Kidney (tissue), 14 donors: Measurements from ENCODE around the gene RGS13. TPM values are rescaled to one million over a fixed set of nuclear protein-coding genes. Genes with fewer than 3 reads are reported as not detected.

ENCODE experiments used
- DNase-seq, 5 donors: peaks; one replicate each; pipeline ENCODE4 v3.0.0-alpha.2; 2013 to 2020
- FAIRE-seq: peaks from 2 replicates; lab custom pipeline; 2012; peaks lifted over from hg19 to GRCh38; lab: Jason Lieb, UNC
- H3K27ac ChIP-seq, 2 donors: one replicate each; pipeline ENCODE4 v1.7.0; 2013; ENCODE audit warnings: low read depth in 2 of 2, low read length in 2 of 2, inconsistent platforms in 1 of 2
- H3K27me3 ChIP-seq: one replicate; pipeline ENCODE4 v1.7.1; 2013; ENCODE audit warnings: low read length, inconsistent platforms; ENCODE audit not compliant: control insufficient read depth, insufficient read depth
- H3K36me3 ChIP-seq, 3 donors: one replicate each; pipeline versions ENCODE4 v1.7.0 to v1.7.1; 2013; ENCODE audit warnings: low read length in 3 of 3, control low read depth in 1 of 3, inconsistent platforms in 1 of 3; ENCODE audit not compliant: insufficient read depth in 3 of 3, control insufficient read depth in 2 of 3
- H3K4me1 ChIP-seq, 3 donors: one replicate each; pipeline versions ENCODE4 v1.7.0 to v1.7.1; 2013; ENCODE audit warnings: low read length in 3 of 3, inconsistent platforms in 1 of 3, low read depth in 1 of 3; ENCODE audit not compliant: control insufficient read depth in 2 of 3, insufficient read depth in 2 of 3
- H3K4me3 ChIP-seq, 3 donors: one replicate each; pipeline versions ENCODE4 v1.7.0 to v1.8.1; 2013; ENCODE audit warnings: low read length in 3 of 3, control low read depth in 1 of 3, inconsistent platforms in 1 of 3
- H3K9ac ChIP-seq, 3 donors: one replicate each; pipeline versions ENCODE4 v1.7.0 to v1.7.1; 2013; ENCODE audit warnings: low read length in 3 of 3, control low read depth in 1 of 3, inconsistent platforms in 1 of 3
- H3K9me3 ChIP-seq, 3 donors: one replicate each; pipeline versions ENCODE4 v1.7.0 to v1.7.1; 2013; ENCODE audit warnings: low read length in 3 of 3, control low read depth in 1 of 3, inconsistent platforms in 1 of 3; ENCODE audit not compliant: control insufficient read depth in 2 of 3, insufficient read depth in 1 of 3
- CTCF ChIP-seq: IDR thresholded peaks from 3 replicates; pipeline ENCODE4 v1.5.1; 2012; ENCODE audit warnings: mild to moderate bottlenecking, moderate library complexity, borderline replicate concordance; ENCODE audit not compliant: insufficient read depth; ENCODE audit errors: extremely low read depth
- intact Hi-C: fragments of 100-400 bp; cut with DNase I; formaldehyde crosslinking; loops from one replicate; pipeline ENCODE4 v1.11.1; 2022
- polyA plus RNA-seq: library from polyadenylated mRNA; stranded (reverse); fragments of 350-450 nt; fragmentation: Illumina TruSeq; extraction: RNeasy Lipid Tissue Mini Kit (QIAGEN cat#74804); gene quantifications from one replicate; pipeline ENCODE4 v1.2.3, GENCODE V29; 2014; ENCODE audit warnings: low read depth, low replicate concordance; ENCODE audit not compliant: insufficient read depth
- total RNA-seq: library from RNA; stranded (reverse); fragmentation: NEBNext Ultra II Directional; extraction: Animal tissue kit (Norgen Biotek cat#: 25700); gene quantifications from one replicate; pipeline ENCODE4 v1.2.1, GENCODE V29; 2021
- donor health status: control.
- donor health status: control.
- donor health status: control.
- donor health status: control.
- donor health status: control.
- donor health status: DM: yes; HTN: yes; CAD: no.
- donor health status: Normal renal cell carcinoma (clear cell type).

RGS13 gene
- total and polyA plus RNA-seq, 2 donors from 2014 or later: 2.1 TPM; not detected in 1

- H3K27ac ChIP-seq: no peak overlapping the region
Observed at GRCh38 chr1:192627901-192628300, 8.0 kb upstream of the RGS13 start.

GRCh38 chr1:192628396-192629057 lies 7.4 kb upstream of the RGS13 start:
- TF ChIP-seq CTCF: no peak
- Histone ChIP-seq H3K27ac (no peak overlapping the region), H3K4me3 (no peak overlapping the region), H3K27me3 (no peaks in the 10 kb centered on the region), H3K9ac (no peak overlapping the region), H3K9me3 (no peaks in the 10 kb centered on the region), H3K4me1 (no peaks in the 10 kb centered on the region), H3K36me3 (no peaks in the 10 kb centered on the region)
- FAIRE-seq: no peak
- intact Hi-C loops: no loop called here
- no peak for DNase-seq

More at GRCh38 chr1:192627901-192628300, 8.0 kb upstream of the RGS13 start:
- H3K4me1 ChIP-seq: no peaks in the 10 kb centered on the region
- H3K27me3 ChIP-seq: no peaks in the 10 kb centered on the region
- no peak for FAIRE-seq
- H3K9ac ChIP-seq: no peak overlapping the region
- intact Hi-C loops: no loop called here
- no peak for DNase-seq
- H3K4me3 ChIP-seq: no peak overlapping the region
- H3K36me3 ChIP-seq: no peaks in the 10 kb centered on the region
- no peaks in the 10 kb centered on the region for H3K9me3 ChIP-seq
- no peak for TF ChIP-seq CTCF

GRCh38 chr1:192629612-192630011 lies 6.3 kb upstream of the RGS13 start:
- no peaks in the 10 kb centered on the region for H3K9me3 ChIP-seq
- no peaks in the 10 kb centered on the region for H3K4me1 ChIP-seq
- H3K27ac ChIP-seq: no peak overlapping the region
- H3K9ac ChIP-seq: no peak overlapping the region
- H3K36me3 ChIP-seq: no peaks in the 10 kb centered on the region
- TF ChIP-seq CTCF: no peak
- no peaks in the 10 kb centered on the region for H3K27me3 ChIP-seq
- intact Hi-C loops: no loop called here
- H3K4me3 ChIP-seq: no peak overlapping the region
- no peak for FAIRE-seq
- DNase-seq: no peak
